ENCODE measurements around the gene PDGFD. TPM values are rescaled to one million over a fixed set of nuclear protein-coding genes. Genes with fewer than 3 reads are reported as not detected.

PDGFD gene
- polyA plus RNA-seq, 1 donor (not counting 4 experiments of a cell fraction or from before 2014, with no cell fraction given), result 0.28 TPM

GRCh38 chr11:103935219-103935618 lies 228.7 kb downstream of the PDGFD start:
- no peak overlapping the region for H3K27ac ChIP-seq (ENCODE audit: control insufficient read depth, insufficient read depth, low read length)
- no peaks in the 10 kb centered on the region for H4K20me1 ChIP-seq (ENCODE audit: control insufficient read depth, extremely low read depth, insufficient read depth, low read length)
- DNase-seq (ENCODE audit: low read depth, low spot score), result no peak
- no peak overlapping the region for H3K4me2 ChIP-seq (ENCODE audit: control insufficient read depth, extremely low read depth, insufficient read depth, low read depth, low read length)
- no peak for FAIRE-seq
- H3K79me2 ChIP-seq (ENCODE audit: control insufficient read depth, insufficient read depth, low read length), result no peaks in the 10 kb centered on the region
- H2AFZ ChIP-seq (ENCODE audit: control insufficient read depth, low read length), result no peak overlapping the region
- no peaks in the 10 kb centered on the region for H3K27me3 ChIP-seq (ENCODE audit: control insufficient read depth, extremely low read depth, insufficient read depth, low read length)
- TF ChIP-seq EZH2 (IDR thresholded peaks at IDR 0.05; ENCODE audit: low read length) (no peak), CTCF (optimal IDR thresholded peaks at IDR 0.05 in 1 of 3, IDR thresholded peaks at IDR 0.05 in 1 of 3, conservative IDR thresholded peaks at IDR 0.05 in 1 of 3; ENCODE audit: extremely low read depth in 1 of 3, insufficient read depth in 2 of 3, low read length in 3 of 3) (no peak)
- no peaks in the 10 kb centered on the region for H3K36me3 ChIP-seq (ENCODE audit: control insufficient read depth in 2 of 2, extremely low read depth in 1 of 2, insufficient read depth in 2 of 2, low read length in 2 of 2)
- dilution Hi-C loops (cut with MboI; ENCODE audit: extremely low pct_ligation_motif_present, low sequenced_read_pairs), result no loop called here
- H3K9me3 ChIP-seq (ENCODE audit: control insufficient read depth, low read depth, low read length), result no peaks in the 10 kb centered on the region
- H3K4me1 ChIP-seq (ENCODE audit: control insufficient read depth, extremely low read depth, insufficient read depth, low read length), result peaks cover 2% of the 10 kb centered on the region
- H3K9me1 ChIP-seq (ENCODE audit: control insufficient read depth, extremely low read depth, insufficient read depth, low read length), result no peaks in the 10 kb centered on the region
- H3K4me3 ChIP-seq (ENCODE audit: control insufficient read depth in 2 of 3, extremely low read depth in 1 of 3, insufficient read depth in 2 of 3, low read depth in 1 of 3, low read length in 3 of 3), result no peak overlapping the region
- no peak overlapping the region for H3K9ac ChIP-seq (ENCODE audit: control insufficient read depth, extremely low read depth, insufficient read depth, low read length)

- H3K79me2 ChIP-seq (ENCODE audit: control insufficient read depth, insufficient read depth, low read length), result no peaks in the 10 kb centered on the region
- no peak overlapping the region for H3K9ac ChIP-seq (ENCODE audit: control insufficient read depth, extremely low read depth, insufficient read depth, low read length)
- H3K4me2 ChIP-seq (ENCODE audit: control insufficient read depth, extremely low read depth, insufficient read depth, low read depth, low read length), result no peak overlapping the region
- TF ChIP-seq EZH2 (IDR thresholded peaks at IDR 0.05; ENCODE audit: low read length) (no peak), CTCF (optimal IDR thresholded peaks at IDR 0.05 in 1 of 3, IDR thresholded peaks at IDR 0.05 in 1 of 3, conservative IDR thresholded peaks at IDR 0.05 in 1 of 3; ENCODE audit: extremely low read depth in 1 of 3, insufficient read depth in 2 of 3, low read length in 3 of 3) (no peak)
- H3K9me1 ChIP-seq (ENCODE audit: control insufficient read depth, extremely low read depth, insufficient read depth, low read length), result no peaks in the 10 kb centered on the region
- dilution Hi-C loops (cut with MboI; ENCODE audit: extremely low pct_ligation_motif_present, low sequenced_read_pairs), result no loop called here
- DNase-seq (ENCODE audit: low read depth, low spot score) (no peak), FAIRE-seq (no peak)
- no peaks in the 10 kb centered on the region for H3K36me3 ChIP-seq (ENCODE audit: control insufficient read depth in 2 of 2, extremely low read depth in 1 of 2, insufficient read depth in 2 of 2, low read length in 2 of 2)
- H3K27me3 ChIP-seq (ENCODE audit: control insufficient read depth, extremely low read depth, insufficient read depth, low read length), result no peaks in the 10 kb centered on the region
- no peaks in the 10 kb centered on the region for H3K9me3 ChIP-seq (ENCODE audit: control insufficient read depth, low read depth, low read length)
- H2AFZ ChIP-seq (ENCODE audit: control insufficient read depth, low read length), result no peak overlapping the region
- H3K4me1 ChIP-seq (ENCODE audit: control insufficient read depth, extremely low read depth, insufficient read depth, low read length), result no peaks in the 10 kb centered on the region
- H4K20me1 ChIP-seq (ENCODE audit: control insufficient read depth, extremely low read depth, insufficient read depth, low read length), result no peaks in the 10 kb centered on the region
- H3K4me3 ChIP-seq (ENCODE audit: control insufficient read depth in 2 of 3, extremely low read depth in 1 of 3, insufficient read depth in 2 of 3, low read depth in 1 of 3, low read length in 3 of 3), result no peak overlapping the region
- no peak overlapping the region for H3K27ac ChIP-seq (ENCODE audit: control insufficient read depth, insufficient read depth, low read length)
These were observed 234.6 kb downstream of the PDGFD start for GRCh38 chr11:103929170-103929903.
